ENCODE results near the gene RBPJ.
"Not testable (repeated sequence)": the region's sequence is repeated elsewhere in the genome, so short reads cannot be mapped to it uniquely, and the experiment has no call there.

RBPJ gene

DNA sequence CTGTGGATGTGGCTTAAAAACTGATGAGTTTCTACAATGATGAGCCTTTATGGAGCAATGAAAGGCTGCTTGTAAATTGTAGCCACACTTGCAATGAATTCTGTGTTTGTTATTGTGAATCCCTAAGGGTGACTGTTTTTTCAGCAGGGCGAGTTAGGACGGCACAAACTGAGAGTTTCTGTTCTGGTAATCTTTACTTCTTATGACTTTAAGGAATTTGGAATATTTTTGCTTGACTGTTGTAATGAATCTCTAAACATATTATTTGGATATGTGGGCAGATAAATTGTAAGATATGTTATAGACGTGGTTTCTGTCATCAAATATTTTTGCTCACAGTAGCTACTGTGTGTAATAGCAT lies 22.2 kb downstream of the RBPJ start:
- DNase-seq: no peak

- DNase-seq: no peak
Observed at GRCh38 chr4:26344901-26345564, 24.2 kb downstream of the RBPJ start.

DNA sequence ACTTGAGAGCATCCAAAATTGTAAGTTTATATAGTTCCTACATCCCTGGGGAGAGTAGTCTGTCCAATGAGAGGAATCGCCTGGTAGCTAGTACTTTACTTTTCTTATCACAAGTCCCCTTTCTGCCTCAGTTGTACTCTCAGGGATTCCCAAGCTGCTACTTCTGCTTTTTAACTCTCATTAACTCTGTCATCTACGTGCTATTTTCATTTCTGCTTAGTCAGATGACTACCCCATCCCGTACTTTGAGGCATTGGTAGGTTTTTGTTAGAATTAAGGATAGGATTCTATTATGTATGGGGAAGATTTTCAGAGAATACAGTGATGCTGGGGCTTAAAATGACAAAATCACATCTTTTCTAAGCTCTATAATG lies 24.7 kb downstream of the RBPJ start:
- DNase-seq: no peak

DNA sequence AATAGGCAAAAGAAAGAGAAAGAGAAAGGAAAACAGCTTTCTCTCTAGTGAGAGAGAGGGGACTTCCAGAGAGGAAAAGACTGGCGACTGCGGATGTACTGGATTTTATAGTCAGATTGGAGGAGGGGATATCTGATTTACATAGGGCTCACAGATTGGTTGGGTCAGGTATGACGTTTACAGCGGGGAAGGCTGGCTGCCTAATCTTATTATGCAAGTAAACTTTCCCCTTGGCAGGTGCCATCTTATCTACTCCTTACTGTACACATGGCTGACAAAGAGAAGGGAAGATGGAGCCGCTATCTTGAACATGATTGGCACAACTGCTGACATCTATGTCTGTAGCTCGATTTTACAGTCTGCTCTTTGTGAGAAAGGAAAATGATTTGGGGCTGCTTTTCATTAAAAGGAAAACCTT lies 25.4 kb downstream of the RBPJ start:
- DNase-seq: no peak

GRCh38 chr4:26349496-26349895 lies 28.7 kb downstream of the RBPJ start:
- DNase-seq: no peak

- no peak for DNase-seq
Observed at GRCh38 chr4:26351685-26352084, 30.9 kb downstream of the RBPJ start.

DNA sequence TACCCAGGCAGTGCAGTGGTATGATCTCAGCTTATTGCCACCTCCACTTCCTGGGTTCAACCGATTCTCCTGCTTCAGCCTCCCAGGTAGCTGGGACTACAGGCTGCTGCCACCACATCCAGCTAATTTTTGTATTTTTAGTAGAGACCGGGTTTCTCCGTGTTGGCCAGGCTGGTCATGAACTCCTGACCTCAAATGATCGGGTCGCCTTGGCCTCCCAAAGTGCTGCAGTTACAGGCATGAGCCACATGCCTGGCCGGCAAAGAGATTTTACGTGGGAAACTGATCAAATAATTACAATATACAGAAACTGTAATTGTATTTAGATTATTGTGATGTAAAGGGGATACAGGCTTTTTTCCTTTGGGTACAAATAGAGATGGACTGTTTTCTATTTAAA lies 33.7 kb downstream of the RBPJ start:
- DNase-seq: no peak

- DNase-seq: no peak
Observed at GRCh38 chr4:26355392-26356052, 34.7 kb downstream of the RBPJ start.

DNA sequence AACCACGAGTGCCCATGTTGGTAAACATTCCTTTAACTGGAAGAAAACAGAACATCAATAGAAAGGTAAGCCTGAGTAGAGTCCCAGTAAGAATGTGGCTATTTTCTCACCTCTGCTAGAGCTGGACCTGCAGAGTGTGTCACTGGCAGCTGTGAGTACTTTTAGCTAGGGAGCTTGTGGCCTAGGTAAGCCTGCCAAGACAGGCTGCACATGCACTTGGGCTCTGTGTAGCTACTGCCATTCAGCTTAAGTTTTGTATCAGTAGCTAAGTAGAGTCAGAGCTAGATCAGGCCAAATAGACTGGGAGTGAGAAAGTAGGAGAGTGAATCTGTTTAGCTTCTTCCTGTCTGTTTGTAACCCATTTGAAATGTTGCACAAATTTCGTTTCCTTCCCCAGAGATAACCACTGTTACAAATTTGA lies 35.3 kb downstream of the RBPJ start:
- DNase-seq: no peak

GRCh38 chr4:26359521-26359920 lies 38.7 kb downstream of the RBPJ start:
- not testable (repeated sequence) for DNase-seq

GRCh38 chr4:26360273-26360672 lies 39.5 kb downstream of the RBPJ start:
- no peak for DNase-seq

- DNase-seq: no peak
Observed at GRCh38 chr4:26360864-26361263, 40.0 kb downstream of the RBPJ start.

GRCh38 chr4:26361297-26361696 lies 40.5 kb downstream of the RBPJ start:
- DNase-seq: no peak

- no peak for DNase-seq
Observed at GRCh38 chr4:26362745-26363439, 42.1 kb downstream of the RBPJ start.

DNA sequence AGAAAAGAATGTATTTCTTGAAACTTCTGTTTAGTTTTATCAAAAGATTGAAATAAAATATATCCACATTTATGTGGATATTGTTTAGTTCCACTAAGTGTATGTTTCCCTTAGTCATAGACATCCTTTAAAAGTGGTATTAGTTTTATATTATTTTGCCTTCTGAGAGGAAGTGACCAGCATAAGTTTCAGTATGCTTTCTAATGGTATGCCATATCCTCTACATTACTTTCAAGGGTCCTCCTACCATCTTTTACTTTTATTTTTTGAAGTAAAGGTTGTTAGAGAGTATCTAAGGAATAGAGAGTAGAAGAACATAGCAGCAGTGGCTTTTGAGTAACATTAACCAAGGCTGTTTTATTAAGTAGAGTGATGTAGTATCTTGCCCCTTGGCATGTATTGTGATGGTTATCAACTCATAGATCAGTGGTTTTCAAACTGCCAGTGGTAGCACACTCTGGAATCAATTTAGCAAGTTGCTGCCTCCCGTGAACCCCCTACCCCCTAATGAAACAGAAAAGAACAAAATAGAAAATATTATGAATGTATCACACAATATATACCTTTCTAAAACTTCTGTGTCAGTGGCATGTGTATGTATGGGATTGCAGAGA lies 44.8 kb downstream of the RBPJ start:
- DNase-seq: no peak

GRCh38 chr4:26367811-26368210 lies 47.0 kb downstream of the RBPJ start:
- no peak for DNase-seq

- no peak for DNase-seq
Observed at GRCh38 chr4:26368685-26369084, 47.9 kb downstream of the RBPJ start.

DNA sequence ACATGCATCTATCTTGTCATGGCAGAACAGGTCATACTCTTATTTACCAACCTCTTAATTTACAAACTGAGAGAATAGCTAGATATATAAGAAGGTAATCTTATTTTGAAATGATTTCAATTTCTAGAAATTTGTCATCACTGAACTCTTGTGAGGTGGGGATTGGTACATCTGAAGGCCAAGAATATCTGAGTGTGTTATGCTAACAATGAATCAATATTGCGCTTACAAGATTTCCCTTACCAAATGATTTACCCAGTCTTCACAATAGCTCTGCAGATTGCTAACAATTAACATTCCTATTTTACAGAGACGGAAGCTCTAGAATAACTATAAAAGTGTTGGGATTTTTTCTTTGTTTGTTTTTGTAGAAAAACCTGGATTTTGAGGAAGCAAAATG lies 48.3 kb downstream of the RBPJ start:
- no peak for DNase-seq

- DNase-seq: no peak
Observed at GRCh38 chr4:26369581-26369980, 48.8 kb downstream of the RBPJ start.

DNA sequence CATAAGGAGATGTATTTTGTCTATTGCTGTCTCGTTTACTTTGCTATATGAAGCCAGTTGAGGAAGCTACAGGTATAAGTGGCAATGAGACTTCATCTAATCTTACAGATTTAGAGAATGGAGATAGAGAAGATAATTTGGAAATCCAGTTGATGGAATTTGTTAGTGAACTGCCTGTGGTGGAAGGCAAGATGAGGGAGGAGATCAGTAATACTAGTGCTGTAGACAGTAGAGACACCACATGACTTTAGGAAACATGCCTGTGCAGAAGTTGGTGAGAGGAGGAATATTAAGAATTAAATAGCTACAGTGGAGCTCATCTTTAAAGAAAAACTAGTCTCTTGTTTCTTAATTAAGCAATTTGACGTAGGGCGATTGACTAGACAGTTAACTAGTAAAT lies 51.3 kb downstream of the RBPJ start:
- DNase-seq: no peak

- peak; percentile 10 to 22 for DNase-seq
Observed at GRCh38 chr4:26372525-26373172, 51.8 kb downstream of the RBPJ start.

DNA sequence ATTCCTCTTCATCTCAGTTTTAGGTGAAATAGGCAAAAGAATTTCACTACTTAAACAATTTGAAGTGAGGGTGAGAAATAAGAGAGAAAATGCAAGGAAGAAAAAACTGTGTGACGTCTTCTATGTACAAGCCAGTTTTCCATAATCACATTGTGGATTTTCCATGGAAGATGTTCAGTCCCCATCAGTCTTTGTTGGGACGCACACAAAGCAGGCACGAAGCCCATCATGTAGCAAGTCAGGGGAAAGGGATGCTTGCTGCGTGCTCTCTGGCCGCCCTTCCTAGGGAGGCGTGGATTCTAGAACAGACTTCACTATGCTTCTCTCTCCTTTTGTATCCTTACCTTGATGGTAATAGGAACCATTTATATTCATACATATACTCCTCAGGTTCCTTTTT lies 54.7 kb downstream of the RBPJ start:
- DNase-seq: no peak

Measured in stimulated activated CD4-positive, alpha-beta T cell treated with anti-CD3 and anti-CD28 coated beads, Interleukin-2, amount 100 ng/mL, for 48 hours (primary cell).